Measurements from ENCODE around the gene DDX31.

The DDX31 gene

GRCh38 chr9:132690696-132691095 is 20.9 kb upstream of the DDX31 start:
- Histone ChIP-seq H2BK120ac (ENCODE audit: low read depth, low read length) (no peak overlapping the region), H4K8ac (ENCODE audit: low read depth, low read length) (no peak overlapping the region), H3K18ac (ENCODE audit: low read length) (no peak overlapping the region), H2AK5ac (ENCODE audit: low read depth, low read length) (no peak overlapping the region), H3K4me2 (ENCODE audit: insufficient read depth, low read length, poor library complexity, severe bottlenecking) (no peak overlapping the region), H3K23ac (ENCODE audit: low read depth, low read length, poor library complexity) (no peak overlapping the region), H2BK15ac (ENCODE audit: low read length) (no peak overlapping the region), H3K4ac (ENCODE audit: low read length) (no peak overlapping the region), H3K9me3 (replicated peaks in 1 of 2; ENCODE audit: control insufficient read depth in 2 of 2, insufficient read depth in 1 of 2, low read depth in 1 of 2, low read length in 2 of 2) (peaks cover 3% of the 10 kb centered on the region in 2 donors), H3K27me3 (ENCODE audit: control insufficient read depth in 3 of 3, insufficient read depth in 3 of 3, low read depth in 1 of 3, low read length in 3 of 3) (no peaks in the 10 kb centered on the region), H3K4me1 (ENCODE audit: control insufficient read depth in 2 of 2, insufficient read depth in 1 of 2, low read depth in 1 of 2, low read length in 2 of 2) (no peaks in the 10 kb centered on the region), H3K9ac (ENCODE audit: low read depth, low read length, poor library complexity) (no peak overlapping the region), H3K36me3 (replicated peaks in 1 of 2; ENCODE audit: control insufficient read depth in 2 of 2, insufficient read depth in 2 of 2, low read length in 2 of 2) (peaks cover 26 to 70% of the 10 kb centered on the region in 2 donors), H2AFZ (ENCODE audit: low read length) (no peak overlapping the region), H3K14ac (ENCODE audit: low read length) (no peak overlapping the region), H2BK12ac (ENCODE audit: low read length) (no peak overlapping the region), H4K91ac (ENCODE audit: low read depth, low read length, poor library complexity) (no peak overlapping the region), H2BK5ac (ENCODE audit: low read length) (no peak overlapping the region), H3K27ac (replicated peaks; ENCODE audit: low read length) (no peak overlapping the region), H3K79me1 (ENCODE audit: low read depth, low read length) (no peaks in the 10 kb centered on the region), H3K4me3 (ENCODE audit: low read length in 2 of 2) (no peak overlapping the region)
- no CpG with 5 or more reads among the region's 1 CpG for WGBS, 2 donors (ENCODE audit: extremely low coverage in 2 of 2, insufficient read length in 2 of 2, insufficient replicate concordance in 1 of 2)
- DNase-seq (ENCODE audit: low spot score): no peak

DNA sequence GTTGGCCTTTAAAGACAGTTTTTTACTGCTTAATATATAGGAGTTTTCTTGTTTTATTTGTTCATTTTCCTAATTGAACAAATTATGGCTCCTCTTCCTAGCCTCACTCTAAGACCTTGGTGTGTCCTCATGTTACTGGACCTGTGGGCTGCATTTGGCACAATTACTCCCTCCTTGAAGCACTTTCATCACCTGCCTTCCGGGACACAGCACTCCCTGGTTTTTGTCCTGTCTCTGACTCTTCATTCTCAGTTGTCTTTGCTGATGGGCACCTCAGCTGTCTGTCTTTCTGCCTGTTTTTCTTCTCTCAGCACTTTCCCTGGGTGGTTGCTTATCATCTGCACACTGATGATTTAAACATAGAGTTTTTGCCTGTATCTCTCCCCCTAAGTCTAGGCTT is 14.1 kb upstream of the DDX31 start:
- Histone ChIP-seq H2BK120ac (ENCODE audit: low read depth, low read length) (no peak overlapping the region), H3K4me3 (ENCODE audit: low read length in 2 of 2) (no peak overlapping the region), H3K4me1 (ENCODE audit: control insufficient read depth in 2 of 2, insufficient read depth in 1 of 2, low read depth in 1 of 2, low read length in 2 of 2) (no peaks in the 10 kb centered on the region), H3K36me3 (replicated peaks in 1 of 2; ENCODE audit: control insufficient read depth in 2 of 2, insufficient read depth in 2 of 2, low read length in 2 of 2) (peaks cover 25 to 98% of the 10 kb centered on the region in 2 donors), H4K8ac (ENCODE audit: low read depth, low read length) (no peak overlapping the region), H3K14ac (ENCODE audit: low read length) (no peak overlapping the region), H3K4me2 (ENCODE audit: insufficient read depth, low read length, poor library complexity, severe bottlenecking) (no peak overlapping the region), H3K4ac (ENCODE audit: low read length) (no peak overlapping the region), H4K91ac (ENCODE audit: low read depth, low read length, poor library complexity) (no peak overlapping the region), H3K79me1 (ENCODE audit: low read depth, low read length) (peaks cover 2% of the 10 kb centered on the region), H3K9me3 (replicated peaks in 1 of 2; ENCODE audit: control insufficient read depth in 2 of 2, insufficient read depth in 1 of 2, low read depth in 1 of 2, low read length in 2 of 2) (peaks cover 0 to 3% of the 10 kb centered on the region in 2 donors), H2AK5ac (ENCODE audit: low read depth, low read length) (no peak overlapping the region), H3K18ac (ENCODE audit: low read length) (no peak overlapping the region), H3K23ac (ENCODE audit: low read depth, low read length, poor library complexity) (no peak overlapping the region), H2BK12ac (ENCODE audit: low read length) (no peak overlapping the region), H3K27me3 (ENCODE audit: control insufficient read depth in 3 of 3, insufficient read depth in 3 of 3, low read depth in 1 of 3, low read length in 3 of 3) (no peaks in the 10 kb centered on the region), H3K9ac (ENCODE audit: low read depth, low read length, poor library complexity) (no peak overlapping the region), H2BK15ac (ENCODE audit: low read length) (no peak overlapping the region), H2AFZ (ENCODE audit: low read length) (no peak overlapping the region), H2BK5ac (ENCODE audit: low read length) (no peak overlapping the region), H3K27ac (replicated peaks; ENCODE audit: low read length) (no peak overlapping the region)
- WGBS, 2 donors (ENCODE audit: extremely low coverage in 2 of 2, insufficient read length in 2 of 2, insufficient replicate concordance in 1 of 2): no CpG with 5 or more reads among the region's 1 CpG
- no peak for DNase-seq (ENCODE audit: low spot score)

- no peak overlapping the region for H2BK15ac ChIP-seq (ENCODE audit: low read length)
- H3K18ac ChIP-seq (ENCODE audit: low read length): no peak overlapping the region
- no CpG with 5 or more reads among the region's 5 CpGs for WGBS, 2 donors (ENCODE audit: extremely low coverage in 2 of 2, insufficient read length in 2 of 2, insufficient replicate concordance in 1 of 2)
- no peak overlapping the region for H2BK12ac ChIP-seq (ENCODE audit: low read length)
- H3K27me3 ChIP-seq (ENCODE audit: control insufficient read depth in 3 of 3, insufficient read depth in 3 of 3, low read depth in 1 of 3, low read length in 3 of 3): no peaks in the 10 kb centered on the region
- no peak overlapping the region for H2BK120ac ChIP-seq (ENCODE audit: low read depth, low read length)
- no peak overlapping the region for H3K4me2 ChIP-seq (ENCODE audit: insufficient read depth, low read length, poor library complexity, severe bottlenecking)
- H3K14ac ChIP-seq (ENCODE audit: low read length): no peak overlapping the region
- no peak overlapping the region for H2BK5ac ChIP-seq (ENCODE audit: low read length)
- H2AFZ ChIP-seq (ENCODE audit: low read length): no peak overlapping the region
- H3K36me3 ChIP-seq (replicated peaks in 1 of 2; ENCODE audit: control insufficient read depth in 2 of 2, insufficient read depth in 2 of 2, low read length in 2 of 2): peaks cover 30 to 94% of the 10 kb centered on the region in 2 donors
- no peak overlapping the region for H2AK5ac ChIP-seq (ENCODE audit: low read depth, low read length)
- no peak overlapping the region for H4K8ac ChIP-seq (ENCODE audit: low read depth, low read length)
- no peak overlapping the region for H4K91ac ChIP-seq (ENCODE audit: low read depth, low read length, poor library complexity)
- no peak overlapping the region for H3K4ac ChIP-seq (ENCODE audit: low read length)
- H3K9me3 ChIP-seq (replicated peaks in 1 of 2; ENCODE audit: control insufficient read depth in 2 of 2, insufficient read depth in 1 of 2, low read depth in 1 of 2, low read length in 2 of 2): peaks cover 0 to 3% of the 10 kb centered on the region in 2 donors
- H3K4me3 ChIP-seq (ENCODE audit: low read length in 2 of 2): no peak overlapping the region
- no peak overlapping the region for H3K27ac ChIP-seq (replicated peaks; ENCODE audit: low read length)
- no peak overlapping the region for H3K23ac ChIP-seq (ENCODE audit: low read depth, low read length, poor library complexity)
- peaks cover 6% of the 10 kb centered on the region for H3K79me1 ChIP-seq (ENCODE audit: low read depth, low read length)
- DNase-seq (ENCODE audit: low spot score): no peak
- H3K4me1 ChIP-seq (ENCODE audit: control insufficient read depth in 2 of 2, insufficient read depth in 1 of 2, low read depth in 1 of 2, low read length in 2 of 2): no peaks in the 10 kb centered on the region
- no peak overlapping the region for H3K9ac ChIP-seq (ENCODE audit: low read depth, low read length, poor library complexity)
Measured at GRCh38 chr9:132681561-132681960, 11.8 kb upstream of the DDX31 start.

- Histone ChIP-seq H3K9ac (ENCODE audit: low read depth, low read length, poor library complexity) (no peak overlapping the region), H3K36me3 (replicated peaks in 1 of 2; ENCODE audit: control insufficient read depth in 2 of 2, insufficient read depth in 2 of 2, low read length in 2 of 2) (peaks cover 25 to 80% of the 10 kb centered on the region in 2 donors), H2BK5ac (ENCODE audit: low read length) (no peak overlapping the region), H3K79me1 (ENCODE audit: low read depth, low read length) (peaks cover 6% of the 10 kb centered on the region), H2BK120ac (ENCODE audit: low read depth, low read length) (no peak overlapping the region), H3K4ac (ENCODE audit: low read length) (no peak overlapping the region), H3K4me1 (ENCODE audit: control insufficient read depth in 2 of 2, insufficient read depth in 1 of 2, low read depth in 1 of 2, low read length in 2 of 2) (no peaks in the 10 kb centered on the region), H2AFZ (ENCODE audit: low read length) (no peak overlapping the region), H3K14ac (ENCODE audit: low read length) (no peak overlapping the region), H4K8ac (ENCODE audit: low read depth, low read length) (no peak overlapping the region), H4K91ac (ENCODE audit: low read depth, low read length, poor library complexity) (no peak overlapping the region), H2BK12ac (ENCODE audit: low read length) (no peak overlapping the region), H3K9me3 (replicated peaks in 1 of 2; ENCODE audit: control insufficient read depth in 2 of 2, insufficient read depth in 1 of 2, low read depth in 1 of 2, low read length in 2 of 2) (peaks cover 0 to 3% of the 10 kb centered on the region in 2 donors), H3K23ac (ENCODE audit: low read depth, low read length, poor library complexity) (no peak overlapping the region), H3K4me2 (ENCODE audit: insufficient read depth, low read length, poor library complexity, severe bottlenecking) (no peak overlapping the region), H2BK15ac (ENCODE audit: low read length) (no peak overlapping the region), H3K27me3 (ENCODE audit: control insufficient read depth in 3 of 3, insufficient read depth in 3 of 3, low read depth in 1 of 3, low read length in 3 of 3) (no peaks in the 10 kb centered on the region), H3K18ac (ENCODE audit: low read length) (no peak overlapping the region), H3K4me3 (ENCODE audit: low read length in 2 of 2) (no peak overlapping the region), H2AK5ac (ENCODE audit: low read depth, low read length) (no peak overlapping the region), H3K27ac (replicated peaks; ENCODE audit: low read length) (no peak overlapping the region)
- DNase-seq (ENCODE audit: low spot score): no peak
- WGBS, 2 donors (ENCODE audit: extremely low coverage in 2 of 2, insufficient read length in 2 of 2, insufficient replicate concordance in 1 of 2): no CpG with 5 or more reads among the region's 3 CpGs
Measured at GRCh38 chr9:132679946-132680625, 10.3 kb upstream of the DDX31 start.
